K562 (cell line): ENCODE results near the gene OBSCN. TPM values are rescaled to one million over a fixed set of nuclear protein-coding genes. Genes with fewer than 3 reads are reported as not detected.

Source experiments
- ATAC-seq: fragments of 200-7000 bp; cut with Tn5 transposase; 3 replicates; pipeline ENCODE4 v1.9.1; 2020; ENCODE audit warnings: moderate library complexity
- BruUV-seq: library from RNA; stranded (reverse); fragments of 400-500 nt; replicated peaks from 2 replicates; lab custom pipeline; 2021; lab: Mats Ljungman, UMichigan
- CTCF ChIA-PET: fragments of 300-600 bp; formaldehyde crosslinking; extraction: SDS; loops from one replicate; lab custom pipeline; 2021; ENCODE audit warnings: low intra/inter-chr PET ratio; lab: Yijun Ruan, JAX
- POLR2A ChIA-PET: fragments of 300-600, 350-650 bp; sonication (Branson Sonifier 250); formaldehyde crosslinking; extraction: SDS; loops from one replicate; lab custom pipeline; 2021; ENCODE audit warnings: antibody characterized with exemption, inconsistent platforms; lab: Yijun Ruan, JAX
- DNase-seq, 4 experiments: peaks; one replicate each; pipeline versions ENCODE4 v3.0.0 to v3.0.0-alpha.2; 2011 to 2018; ENCODE audit warnings: low spot score in 3 of 4, mixed read lengths in 3 of 4; ENCODE audit errors: extremely low read depth in 1 of 4
- FAIRE-seq: peaks from 2 replicates; lab custom pipeline; 2011; peaks lifted over from hg19 to GRCh38; lab: Jason Lieb, UNC
- H2AFZ ChIP-seq: 2 replicates; pipeline ENCODE4 v1.6.0; 2011; ENCODE audit warnings: low read depth, low read length, control low read depth, inconsistent platforms
- H3K27ac ChIP-seq: fragments of 200-600 bp; 3 replicates; pipeline ENCODE4 v1.8.0; 2011; ENCODE audit warnings: low read depth, mild to moderate bottlenecking, control low read depth, inconsistent platforms, low read length, moderate library complexity, mixed read lengths; ENCODE audit errors: extremely low read depth
- H3K27me3 ChIP-seq, 2 experiments: fragments of 300-600 bp in 1 of 2; 2 replicates in 1 of 2; 3 replicates in 1 of 2; pipeline versions ENCODE4 v1.6.0 to v1.8.0; 2011; ENCODE audit warnings: inconsistent platforms in 2 of 2, low read length in 2 of 2, mild to moderate bottlenecking in 1 of 2, mixed read lengths in 1 of 2, moderate library complexity in 1 of 2; ENCODE audit not compliant: control insufficient read depth in 2 of 2, insufficient read depth in 2 of 2
- H3K36me3 ChIP-seq: fragments of 300-600 bp; 3 replicates; pipeline ENCODE4 v1.8.0; 2011; ENCODE audit warnings: mild to moderate bottlenecking, low read length, inconsistent platforms; ENCODE audit not compliant: control insufficient read depth, insufficient read depth
- H3K4me1 ChIP-seq, 2 experiments: fragments of 200-600 bp in 1 of 2; replicated peaks in 1 of 2; 2 replicates in 1 of 2; 3 replicates in 1 of 2; pipeline versions ENCODE4 v1.5.1 to v1.8.0; 2011; ENCODE audit warnings: inconsistent platforms in 2 of 2, low read length in 2 of 2, mild to moderate bottlenecking in 1 of 2, mixed read lengths in 1 of 2, moderate library complexity in 1 of 2; ENCODE audit not compliant: control insufficient read depth in 2 of 2, insufficient read depth in 2 of 2
- H3K4me2 ChIP-seq: 2 replicates; pipeline ENCODE4 v1.6.1; 2011; ENCODE audit warnings: low read length, control low read depth, inconsistent platforms, mixed read lengths; ENCODE audit not compliant: insufficient read depth
- H3K4me3 ChIP-seq: fragments of 200-600 bp; sonication (generic), shearing (Covaris generic); 2 replicates; pipeline ENCODE4 v1.5.1; 2016; ENCODE audit warnings: control low read depth, inconsistent platforms
- H3K79me2 ChIP-seq: fragments of 200-600 bp; 3 replicates; pipeline ENCODE4 v1.8.0; 2011; ENCODE audit warnings: low read length, inconsistent platforms; ENCODE audit not compliant: control insufficient read depth, insufficient read depth
- H3K9ac ChIP-seq, 2 experiments: 2 replicates each; pipeline versions ENCODE4 v1.6.0 to v1.6.1; 2011; ENCODE audit warnings: low read depth in 2 of 2, low read length in 2 of 2, control low read depth in 1 of 2, inconsistent platforms in 1 of 2, mild to moderate bottlenecking in 1 of 2, mixed read lengths in 1 of 2; ENCODE audit not compliant: insufficient read depth in 1 of 2
- H3K9me1 ChIP-seq: one replicate; pipeline ENCODE4 v1.6.0; 2011; ENCODE audit warnings: inconsistent platforms, mild to moderate bottlenecking, low read length, moderate library complexity; ENCODE audit not compliant: control insufficient read depth, insufficient read depth
- H3K9me3 ChIP-seq: replicated peaks from 2 replicates; pipeline ENCODE4 v1.5.1; 2011; ENCODE audit warnings: low read depth, low read length, inconsistent platforms; ENCODE audit not compliant: control insufficient read depth, insufficient read depth
- H4K20me1 ChIP-seq: replicated peaks from 2 replicates; pipeline ENCODE4 v1.6.1; 2011; ENCODE audit warnings: low read length, inconsistent platforms, mixed read lengths; ENCODE audit not compliant: control insufficient read depth, insufficient read depth
- BRD9 ChIP-seq: fragments of 450-650 bp; IDR thresholded peaks from 2 replicates; pipeline ENCODE4 v1.6.1; 2018; ENCODE audit warnings: low read depth; ENCODE audit not compliant: partially characterized antibody
- CREB3L1 ChIP-seq: fragments of 450-650 bp; IDR thresholded peaks from 2 replicates; pipeline ENCODE4 v1.6.1; 2014; ENCODE audit warnings: low read depth, mild to moderate bottlenecking, moderate library complexity, borderline replicate concordance
- NFIC ChIP-seq: fragments of 450-650 bp; IDR thresholded peaks from 2 replicates; pipeline ENCODE4 v1.6.1; 2017; ENCODE audit warnings: mild to moderate bottlenecking, inconsistent platforms
- UBTF ChIP-seq, 2 experiments: IDR thresholded peaks; 2 replicates each; pipeline ENCODE4 v1.6.1; 2012; ENCODE audit warnings: improper control_type of control experiment in 2 of 2, low read depth in 2 of 2, low read length in 2 of 2, borderline replicate concordance in 1 of 2
- ZNF134 ChIP-seq: fragments of 250-450 bp; sonication (Bioruptor Pico); conservative IDR thresholded peaks from 2 replicates; pipeline ENCODE4 v1.4.0; 2020
- ZNF785 ChIP-seq: fragments of 250-450 bp; sonication (Bioruptor Pico); IDR thresholded peaks from 2 replicates; pipeline ENCODE4 v1.4.0; 2020; ENCODE audit warnings: mild to moderate bottlenecking
- WGBS: fragments of 100-300 bp; shearing (Covaris generic); methylation state at CpG from one replicate; pipeline ENCODE4 v1.1.6; 2016; ENCODE audit warnings: low coverage, mixed read lengths; ENCODE audit not compliant: insufficient coverage; ENCODE audit errors: missing lambda C conversion rate; 5-methylcytosine and 5-hydroxymethylcytosine counted together
- in situ Hi-C: fragments of 300-500 bp; cut with MboI; formaldehyde crosslinking; loops from 4 replicates; pipeline ENCODE4 v1.15.0; 2018; ENCODE audit warnings: inconsistent platforms, mixed read lengths
- intact Hi-C: fragments of 100-400 bp; cut with micrococcal nuclease; formaldehyde crosslinking; loops from 2 replicates; pipeline ENCODE4 v1.14.2; 2022
- polyA plus RNA-seq, 8 experiments: library from polyadenylated mRNA; depleted of rRNA in 4 of 8; stranded (reverse) in 5 of 8; unstranded in 3 of 8; fragments of >200 nt; fragmentation: Nextera tagmentation in 2 of 8; fragmentation: Illumina TruSeq in 1 of 8; extraction: Ambion mirVana in 2 of 8; extraction: Trizol in 1 of 8; gene quantifications; 2 replicates each; pipeline versions ENCODE4 v1.2.1 to v1.2.3, GENCODE V29; 2011 to 2014; ENCODE audit warnings: inconsistent platforms in 1 of 8, missing spikeins in 1 of 8
- total RNA-seq, 7 experiments: library from RNA; depleted of rRNA in 6 of 7; stranded (reverse); fragments of >200 nt in 6 of 7; fragmentation: Illumina TruSeq in 2 of 7; extraction: Trizol in 2 of 7; gene quantifications; 2 replicates each; pipeline versions ENCODE4 v1.2.1 to v1.2.3, GENCODE V29; 2011 to 2021; ENCODE audit warnings: low replicate concordance in 1 of 7
- TF ChIP-seq, protein P1 (sequence below), 2 experiments: fragments of 150-350 bp in 1 of 2; IDR thresholded peaks; 2 replicates each; pipeline ENCODE4 v1.6.1; 2012 to 2016; ENCODE audit warnings: low read depth in 2 of 2, low read length in 2 of 2, mild to moderate bottlenecking in 1 of 2, moderate library complexity in 1 of 2

Gene OBSCN
- total and polyA plus RNA-seq, 9 of the 15 experiments (the other 6 are each of a cell fraction or from before 2014, with no cell fraction given): 0.18 to 19.7 (median 3.6) TPM

DNA sequence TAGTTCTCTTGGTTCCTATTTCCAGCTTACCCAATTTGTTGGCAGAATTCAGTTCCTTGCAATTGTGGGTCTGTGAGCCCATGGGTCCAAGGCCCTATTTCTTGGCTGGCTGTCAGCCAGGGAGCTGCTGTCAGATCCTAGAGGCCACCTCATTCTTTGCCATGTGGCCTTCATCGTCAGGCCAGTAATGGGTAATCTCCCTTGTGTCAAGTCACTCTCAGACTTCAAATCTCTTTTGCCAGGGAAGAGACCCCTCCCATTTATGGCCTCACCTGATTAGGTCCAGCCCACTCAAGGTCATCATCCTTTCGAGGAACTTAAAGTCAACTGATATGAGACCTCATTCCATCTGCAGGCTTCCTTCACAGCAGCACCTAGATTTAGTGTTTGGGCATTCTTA lies 17.9 kb downstream of the OBSCN start:
- WGBS: 12% methylated on average over 2 of the region's 2 CpGs
- in situ Hi-C loops: loop anchor here (10.0 kb wide), 1 partner anchor 289 kb away; no protein-coding TSS in a partner anchor
- Histone ChIP-seq H3K4me3 (no peak overlapping the region), H2AFZ (no peak overlapping the region), H3K27ac (no peak overlapping the region), H3K79me2 (no peaks in the 10 kb centered on the region), H3K9me1 (no peaks in the 10 kb centered on the region), H3K36me3 (no peaks in the 10 kb centered on the region; the same call in 2 of the 3 replicates), H3K4me1 (peaks cover 4 to 5% of the 10 kb centered on the region in 2 experiments; a peak in 3 of 5 replicates), H3K27me3 (no peaks in the 10 kb centered on the region; a peak in 1 of 5 replicates), H4K20me1 (no peaks in the 10 kb centered on the region), H3K9ac (no peak overlapping the region), H3K4me2 (no peak overlapping the region), H3K9me3 (no peaks in the 10 kb centered on the region)
- TF ChIP-seq, protein P1, sequence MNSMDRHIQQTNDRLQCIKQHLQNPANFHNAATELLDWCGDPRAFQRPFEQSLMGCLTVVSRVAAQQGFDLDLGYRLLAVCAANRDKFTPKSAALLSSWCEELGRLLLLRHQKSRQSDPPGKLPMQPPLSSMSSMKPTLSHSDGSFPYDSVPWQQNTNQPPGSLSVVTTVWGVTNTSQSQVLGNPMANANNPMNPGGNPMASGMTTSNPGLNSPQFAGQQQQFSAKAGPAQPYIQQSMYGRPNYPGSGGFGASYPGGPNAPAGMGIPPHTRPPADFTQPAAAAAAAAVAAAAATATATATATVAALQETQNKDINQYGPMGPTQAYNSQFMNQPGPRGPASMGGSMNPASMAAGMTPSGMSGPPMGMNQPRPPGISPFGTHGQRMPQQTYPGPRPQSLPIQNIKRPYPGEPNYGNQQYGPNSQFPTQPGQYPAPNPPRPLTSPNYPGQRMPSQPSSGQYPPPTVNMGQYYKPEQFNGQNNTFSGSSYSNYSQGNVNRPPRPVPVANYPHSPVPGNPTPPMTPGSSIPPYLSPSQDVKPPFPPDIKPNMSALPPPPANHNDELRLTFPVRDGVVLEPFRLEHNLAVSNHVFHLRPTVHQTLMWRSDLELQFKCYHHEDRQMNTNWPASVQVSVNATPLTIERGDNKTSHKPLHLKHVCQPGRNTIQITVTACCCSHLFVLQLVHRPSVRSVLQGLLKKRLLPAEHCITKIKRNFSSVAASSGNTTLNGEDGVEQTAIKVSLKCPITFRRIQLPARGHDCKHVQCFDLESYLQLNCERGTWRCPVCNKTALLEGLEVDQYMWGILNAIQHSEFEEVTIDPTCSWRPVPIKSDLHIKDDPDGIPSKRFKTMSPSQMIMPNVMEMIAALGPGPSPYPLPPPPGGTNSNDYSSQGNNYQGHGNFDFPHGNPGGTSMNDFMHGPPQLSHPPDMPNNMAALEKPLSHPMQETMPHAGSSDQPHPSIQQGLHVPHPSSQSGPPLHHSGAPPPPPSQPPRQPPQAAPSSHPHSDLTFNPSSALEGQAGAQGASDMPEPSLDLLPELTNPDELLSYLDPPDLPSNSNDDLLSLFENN (IDR thresholded peaks at IDR 0.05; ENCODE audit: low read depth in 2 of 2, low read length in 2 of 2): no peak
- TF ChIP-seq CREB3L1 (no peak), UBTF (IDR thresholded peaks at IDR 0.05; ENCODE audit: borderline replicate concordance in 1 of 2, low read depth in 2 of 2, low read length in 2 of 2) (no peak), ZNF785 (CRISPR knock-in tag) (no peak), NFIC (peak; percentile 38; the same call in 1 of the 2 replicates), BRD9 (no peak), ZNF134 (CRISPR knock-in tag) (peak; percentile 75; the same call in 1 of the 2 replicates)
- intact Hi-C loops: no loop called here
- ChIA-PET CTCF (no interaction called here), POLR2A (interaction anchor here (0.6 to 1.5 kb wide), 2 partner anchors 12 to 170 kb away, joined by 3 to 6 read pairs; no protein-coding TSS in a partner anchor)
- no TSS peak for BruUV-seq
- FAIRE-seq: no peak
- no peak for ATAC-seq
- DNase-seq: peak in 1 of 4 experiments; percentile 25
